Stimulated activated CD8-positive, alpha-beta memory T cell treated with anti-CD3 and anti-CD28 coated beads, Interleukin-2, amount 100 ng/mL, for 48 hours (primary cell): ENCODE measurements around the gene ATP2C2.
"Not testable (repeated sequence)": the region's sequence is repeated elsewhere in the genome, so short reads cannot be mapped to it uniquely, and the experiment has no call there.

Experiments
- DNase-seq, 2 donors: peaks; one replicate each; pipeline ENCODE4 v3.0.0-alpha.2; 2020; ENCODE audit warnings: low read depth in 2 of 2

ATP2C2 gene

DNA sequence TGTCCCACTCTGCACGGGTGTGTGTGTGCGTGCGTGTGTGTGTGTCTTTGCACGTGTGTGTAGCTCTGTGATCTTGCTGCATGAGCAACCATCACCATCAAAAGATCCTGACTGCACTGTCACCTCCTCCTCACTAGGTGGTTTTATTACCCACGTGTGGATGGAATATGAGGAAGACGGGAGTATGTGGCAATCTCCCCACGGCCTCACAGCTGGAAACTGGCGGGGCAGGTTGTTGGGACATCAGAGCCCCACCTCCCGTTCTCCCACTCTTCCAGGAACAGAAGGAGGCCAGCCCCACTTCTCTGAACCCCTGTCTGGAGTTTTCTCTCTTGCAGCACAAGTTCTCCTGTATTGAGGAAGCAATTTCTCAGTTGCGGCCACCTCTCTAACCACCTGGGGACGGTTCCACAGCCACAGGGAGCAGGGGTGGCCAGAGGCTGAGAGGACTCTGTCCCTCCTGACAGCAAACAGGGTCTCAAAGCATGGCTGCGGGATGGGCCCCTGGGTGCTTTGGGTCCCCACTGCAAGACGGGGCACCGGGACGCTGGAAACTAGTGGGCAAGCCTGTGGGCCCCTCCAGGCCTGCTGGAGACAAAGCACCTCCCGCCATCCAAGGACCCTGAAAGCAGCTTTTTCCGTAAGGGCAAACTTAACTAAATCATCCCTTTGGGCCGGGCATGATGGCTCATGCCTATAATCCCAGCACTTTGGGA is 27.9 kb upstream of the ATP2C2 start:
- DNase-seq = no peak

DNA sequence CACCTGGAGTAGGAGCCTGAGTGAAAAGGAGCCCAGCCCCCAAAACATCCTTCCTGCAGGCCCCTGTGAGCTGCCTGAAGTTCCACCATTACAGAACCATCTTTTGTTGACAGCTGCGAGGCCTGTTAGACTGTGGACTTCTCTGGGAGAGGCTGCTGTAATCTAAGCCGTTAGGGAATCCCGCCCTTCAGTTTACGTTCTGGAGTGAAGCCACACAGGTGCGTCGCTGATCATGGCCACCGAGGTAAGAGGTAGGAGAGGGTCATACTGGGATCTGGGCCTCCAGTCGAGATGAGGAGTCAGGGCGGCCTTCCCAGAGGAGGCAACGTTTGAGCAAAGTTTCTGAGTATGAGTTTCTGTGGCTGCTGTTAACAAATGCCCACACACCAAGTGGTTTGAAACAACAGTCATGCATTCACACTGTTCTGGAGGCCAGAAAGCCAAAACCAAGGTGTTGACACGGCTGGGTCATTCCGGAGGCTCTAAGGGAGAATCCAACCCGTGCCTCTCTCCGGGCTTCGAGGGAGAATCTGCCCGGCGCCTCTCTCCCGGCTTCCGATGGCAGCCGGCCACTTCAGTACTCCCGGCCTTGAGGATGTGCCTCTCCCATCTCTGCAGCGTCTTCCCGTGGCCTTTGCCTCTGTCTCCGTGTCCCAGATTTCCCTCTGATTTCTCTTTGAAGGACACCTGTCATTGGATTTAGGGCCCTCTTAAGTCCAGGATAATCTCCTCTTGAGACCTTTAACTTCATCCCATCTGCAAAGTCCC is 26.6 kb upstream of the ATP2C2 start:
- DNase-seq = no peak

DNA sequence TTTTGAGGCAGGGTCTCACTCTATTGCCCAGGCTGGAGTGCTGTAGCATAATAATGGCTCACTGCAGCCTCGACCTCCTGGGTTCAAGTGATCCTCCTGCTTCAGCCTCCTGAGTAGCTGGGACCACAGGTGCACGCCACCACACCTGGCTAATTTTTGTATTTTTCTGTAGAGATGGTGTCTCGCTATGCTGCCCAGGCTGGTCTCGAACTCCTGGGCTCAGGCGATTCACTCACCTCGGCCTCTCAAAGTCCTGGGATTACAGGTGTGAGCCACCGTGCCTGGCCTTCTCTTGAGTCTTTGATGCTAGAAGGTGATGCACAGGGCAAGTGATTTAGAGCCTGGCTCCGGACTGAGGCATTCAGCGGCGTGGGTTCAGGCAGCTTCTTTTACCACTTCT is 24.5 kb upstream of the ATP2C2 start:
- DNase-seq = not testable (repeated sequence)

DNA sequence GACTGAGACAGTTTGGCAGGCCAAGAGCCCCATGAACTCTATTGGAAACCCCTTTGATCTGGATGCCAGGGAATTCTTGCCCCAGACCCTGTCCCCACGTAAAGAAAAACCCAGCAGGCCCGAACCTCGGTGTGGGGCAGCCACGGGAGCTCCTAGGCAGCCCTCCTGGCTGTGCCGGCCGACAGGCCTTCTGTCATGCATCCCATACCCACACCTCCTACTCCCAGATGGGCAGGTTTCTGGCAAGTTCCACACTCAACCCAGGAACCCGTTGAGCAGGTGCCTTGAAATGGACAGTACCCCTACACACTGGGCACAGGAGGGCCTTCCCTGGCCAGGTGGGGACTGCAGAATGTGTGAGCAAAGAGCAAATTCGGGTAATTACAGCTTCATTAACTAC is 23.6 kb upstream of the ATP2C2 start:
- DNase-seq = no peak

DNA sequence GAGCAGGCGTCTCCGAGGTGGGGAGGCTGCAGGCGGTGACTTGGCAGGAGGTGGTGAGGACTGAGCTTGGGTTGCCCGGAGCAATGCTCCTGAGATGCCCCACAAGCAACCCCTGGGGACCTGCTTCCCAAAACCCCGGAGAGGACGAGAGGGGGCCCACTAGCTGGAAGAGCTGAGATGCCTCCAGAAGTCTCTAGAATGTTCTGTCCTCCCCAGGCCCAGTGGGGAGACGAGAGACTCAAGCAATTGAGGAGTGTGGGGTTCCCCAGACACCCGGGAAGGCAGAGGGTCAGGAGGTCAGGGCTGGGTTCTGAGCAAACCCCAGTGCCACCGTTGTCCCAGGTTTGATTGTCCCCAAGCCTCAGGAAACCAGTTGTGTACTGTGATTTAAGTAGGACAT is 21.2 kb upstream of the ATP2C2 start:
- no peak for DNase-seq

DNA sequence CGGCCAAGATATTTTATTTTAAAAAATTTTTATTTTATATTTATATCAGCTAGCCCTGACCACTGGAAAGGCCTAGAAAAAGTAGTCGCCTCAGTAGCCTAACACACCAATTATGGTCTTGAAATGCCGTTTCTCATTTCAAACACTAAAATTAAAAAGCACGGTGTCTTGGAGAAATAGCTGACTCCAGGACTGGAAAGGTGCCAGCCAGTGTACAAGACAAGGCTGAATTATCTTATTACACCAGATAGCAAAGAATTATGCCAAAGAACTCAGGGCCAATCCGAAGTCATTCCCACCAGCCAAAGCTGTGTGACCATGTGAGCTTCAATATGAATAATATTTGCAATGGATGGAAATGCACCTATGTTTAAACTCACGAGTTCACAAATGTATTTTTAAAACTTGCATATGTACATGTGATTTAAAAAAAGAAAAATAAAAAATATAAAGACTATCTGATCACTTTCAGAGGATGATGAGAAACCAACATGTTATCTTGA is 19.9 kb upstream of the ATP2C2 start:
- DNase-seq = no peak

DNA sequence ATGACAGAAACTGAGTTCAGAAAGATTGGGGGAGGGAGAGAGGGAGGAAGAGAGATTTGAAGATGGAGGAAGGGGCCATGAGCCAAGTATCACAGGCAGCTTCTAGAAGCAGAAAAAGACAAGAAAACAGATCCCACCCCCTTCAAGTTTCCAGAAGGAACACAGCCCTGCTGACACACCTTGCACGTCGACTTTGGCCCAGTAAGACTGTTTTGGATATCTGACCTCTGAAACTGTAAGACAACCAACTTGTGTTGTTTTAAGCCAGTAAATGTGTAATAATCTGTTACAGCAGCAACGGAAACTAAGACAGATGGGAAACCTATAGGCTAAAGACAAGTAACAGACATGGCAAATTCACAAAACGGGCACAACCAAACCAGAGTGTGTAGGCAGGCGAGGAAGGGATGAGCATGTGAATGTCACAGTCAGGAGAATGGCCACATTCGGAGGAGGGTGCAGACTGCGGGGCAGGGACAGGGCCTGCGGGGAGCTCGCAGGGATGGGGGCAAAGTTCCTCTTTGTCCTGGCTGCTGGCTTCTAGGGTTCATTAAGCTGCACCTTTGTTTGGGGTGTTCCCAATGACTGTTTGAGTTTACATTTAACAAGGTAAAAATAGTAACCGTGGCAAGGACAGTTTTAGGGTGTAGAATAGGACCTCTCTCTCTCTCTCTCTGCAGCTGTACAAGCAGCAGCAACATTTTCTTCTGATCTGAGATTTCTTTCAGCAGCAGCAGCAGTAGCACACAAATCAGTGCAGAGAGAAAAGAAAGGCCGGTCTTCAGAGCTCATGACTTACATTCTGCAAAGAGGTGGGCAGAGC is 18.3 kb upstream of the ATP2C2 start:
- no peak for DNase-seq

DNA sequence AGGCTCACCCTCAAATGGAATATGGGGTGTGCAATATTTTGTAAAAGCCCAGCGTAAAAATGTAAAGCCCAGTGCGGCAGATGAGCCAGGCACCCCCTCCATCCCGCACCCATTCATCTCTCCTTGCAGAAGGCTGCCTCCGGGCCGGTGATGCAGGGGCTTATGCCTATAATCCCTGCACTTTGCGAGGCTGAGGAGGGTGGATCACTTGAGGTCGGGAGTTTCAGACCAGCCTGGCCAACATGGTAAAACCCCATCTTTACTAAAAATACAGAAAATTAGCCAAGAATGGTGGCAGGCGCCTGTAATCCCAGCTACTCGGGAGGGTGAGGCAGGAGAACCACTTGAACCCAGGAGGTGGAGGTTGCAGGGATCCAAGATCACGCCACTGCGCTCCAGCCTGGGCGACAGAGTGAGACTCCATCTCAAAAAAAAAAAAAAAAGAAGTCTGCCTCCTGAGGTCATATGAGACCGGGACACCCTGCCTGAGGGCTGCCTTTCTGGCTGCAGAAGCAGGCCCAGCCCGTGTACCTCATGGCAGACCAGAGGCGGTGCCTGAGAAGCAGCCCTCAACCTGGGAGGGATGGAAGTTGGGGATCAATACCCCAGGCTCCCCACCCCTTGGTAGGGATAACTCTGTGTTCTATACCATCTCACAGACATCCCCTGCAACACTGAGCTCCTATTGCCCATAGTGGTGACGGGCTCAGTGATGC is 17.5 kb upstream of the ATP2C2 start:
- no peak for DNase-seq

DNA sequence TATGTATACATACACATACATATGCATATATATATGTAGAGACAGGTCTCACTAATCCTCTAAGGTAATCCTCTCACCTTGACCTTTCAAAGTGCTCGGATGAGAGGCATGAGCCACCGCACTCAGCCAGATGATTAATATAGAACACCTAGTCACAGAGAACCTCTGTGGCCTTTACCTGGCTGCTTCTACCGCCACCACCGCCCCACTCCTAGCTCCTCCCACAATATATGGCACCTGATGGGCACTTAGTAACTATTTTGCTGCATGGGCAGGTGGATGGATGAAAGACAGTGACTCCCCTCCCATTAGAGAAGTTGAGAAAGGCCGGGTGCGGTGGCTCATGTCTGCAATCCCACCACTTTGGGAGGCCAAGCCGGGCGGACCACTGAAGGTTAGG is 16.7 kb upstream of the ATP2C2 start:
- DNase-seq = no peak

DNA sequence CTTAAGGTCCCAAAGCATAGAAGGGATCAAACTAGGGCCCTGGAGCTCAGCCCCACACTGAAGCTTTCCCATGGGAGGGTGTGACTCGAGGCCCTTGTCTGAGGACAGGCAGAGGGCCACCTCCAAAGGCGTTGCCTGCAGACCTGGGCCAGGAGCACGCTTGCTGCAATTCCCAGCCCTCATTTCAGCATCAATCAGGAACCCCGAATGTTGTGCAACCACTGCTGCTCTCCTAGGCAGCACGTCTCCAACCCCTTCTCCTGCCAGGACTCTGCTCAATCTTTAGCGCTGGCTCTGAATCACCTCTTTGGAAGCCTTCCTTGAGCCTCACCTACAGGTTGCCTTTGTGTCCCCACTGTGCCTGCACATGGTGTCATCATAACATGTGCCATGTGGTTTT is 14.0 kb upstream of the ATP2C2 start:
- DNase-seq = no peak

DNA sequence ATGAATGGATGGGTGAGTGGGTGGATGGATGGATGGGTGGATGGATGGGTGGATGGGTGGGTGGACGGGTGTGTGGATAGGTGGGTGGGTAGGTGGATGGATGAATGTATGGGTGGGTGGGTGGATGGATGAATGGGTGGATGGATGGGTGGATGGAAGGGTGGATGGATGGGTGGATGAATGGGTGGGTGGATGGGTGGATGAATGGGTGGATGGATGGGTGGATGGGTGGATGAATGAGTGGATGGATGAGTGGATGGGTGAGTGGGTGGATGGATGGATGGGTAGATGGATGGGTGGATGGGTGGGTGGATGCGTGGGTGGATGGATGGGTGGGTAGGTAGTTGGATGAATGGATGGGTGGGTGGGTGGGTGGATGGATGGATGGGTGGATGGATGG is 13.2 kb upstream of the ATP2C2 start:
- DNase-seq = no peak

DNA sequence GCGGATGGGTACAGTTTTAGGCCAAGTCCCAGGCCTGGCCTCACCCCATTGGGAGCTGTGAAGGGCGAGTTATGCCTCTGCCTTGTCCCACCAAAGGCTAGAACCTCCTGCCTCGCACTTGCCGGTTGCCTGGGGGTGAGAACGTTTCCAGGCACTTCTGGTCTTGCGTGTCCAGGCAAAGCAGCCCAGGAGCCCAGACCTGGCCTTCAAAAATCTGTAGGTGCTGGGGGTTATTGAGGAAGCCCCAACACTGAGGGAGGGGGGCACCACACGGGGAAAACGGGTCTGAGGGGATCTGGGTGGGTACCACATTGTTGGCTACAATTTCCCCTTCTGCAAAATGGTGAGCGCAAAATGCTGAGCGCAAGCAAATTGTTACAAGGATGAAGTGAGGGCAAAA is 12.2 kb upstream of the ATP2C2 start:
- DNase-seq = no peak

DNA sequence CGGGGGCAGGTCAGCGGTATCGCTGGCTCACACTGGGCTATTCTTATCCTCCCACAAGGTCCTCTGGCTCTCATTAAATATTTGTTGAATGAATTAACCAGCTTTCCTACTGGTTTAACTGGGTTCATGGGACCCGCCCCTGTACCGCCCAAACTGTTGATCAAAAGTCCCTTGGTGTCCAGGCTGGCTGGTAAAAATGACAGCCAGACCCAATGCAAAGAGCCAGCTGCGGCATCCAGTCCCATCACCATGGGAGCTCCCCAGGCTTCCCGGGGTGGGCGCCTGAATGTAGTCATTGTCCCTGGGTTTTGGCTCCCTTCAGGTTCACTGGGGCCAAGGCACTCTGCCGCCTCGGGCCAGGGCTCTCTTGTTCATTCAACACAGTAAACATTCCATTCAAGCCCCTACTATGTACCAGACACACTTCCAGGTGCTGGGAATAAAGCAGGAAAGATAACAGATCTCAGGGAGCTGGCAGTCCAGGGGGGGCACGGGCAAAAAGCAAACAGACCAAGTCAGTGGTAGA is 11.7 kb upstream of the ATP2C2 start:
- DNase-seq = no peak

DNA sequence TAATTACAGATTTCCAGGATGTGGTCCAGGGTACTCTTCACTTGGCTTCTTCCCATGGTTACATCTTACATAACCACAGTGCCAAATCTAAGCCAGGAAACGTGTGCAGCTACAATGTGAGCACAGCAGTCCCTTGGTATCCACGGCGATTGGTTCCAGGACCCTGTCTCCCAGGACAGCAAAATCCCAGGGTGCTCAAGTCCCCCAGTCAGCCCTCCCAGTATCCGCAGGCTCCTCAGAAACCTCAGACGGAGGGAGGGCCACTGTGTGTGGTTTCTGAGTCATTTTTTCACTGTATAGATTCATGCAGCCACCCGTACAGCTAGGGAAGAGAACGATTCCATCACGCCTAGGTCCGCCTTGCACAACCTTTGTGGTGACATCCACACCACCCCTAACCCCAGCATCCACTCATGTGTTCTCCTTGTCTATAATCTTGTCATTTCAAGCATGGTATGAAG is 11.1 kb upstream of the ATP2C2 start:
- peak in 1 of 2 donors; percentile 3 for DNase-seq

DNA sequence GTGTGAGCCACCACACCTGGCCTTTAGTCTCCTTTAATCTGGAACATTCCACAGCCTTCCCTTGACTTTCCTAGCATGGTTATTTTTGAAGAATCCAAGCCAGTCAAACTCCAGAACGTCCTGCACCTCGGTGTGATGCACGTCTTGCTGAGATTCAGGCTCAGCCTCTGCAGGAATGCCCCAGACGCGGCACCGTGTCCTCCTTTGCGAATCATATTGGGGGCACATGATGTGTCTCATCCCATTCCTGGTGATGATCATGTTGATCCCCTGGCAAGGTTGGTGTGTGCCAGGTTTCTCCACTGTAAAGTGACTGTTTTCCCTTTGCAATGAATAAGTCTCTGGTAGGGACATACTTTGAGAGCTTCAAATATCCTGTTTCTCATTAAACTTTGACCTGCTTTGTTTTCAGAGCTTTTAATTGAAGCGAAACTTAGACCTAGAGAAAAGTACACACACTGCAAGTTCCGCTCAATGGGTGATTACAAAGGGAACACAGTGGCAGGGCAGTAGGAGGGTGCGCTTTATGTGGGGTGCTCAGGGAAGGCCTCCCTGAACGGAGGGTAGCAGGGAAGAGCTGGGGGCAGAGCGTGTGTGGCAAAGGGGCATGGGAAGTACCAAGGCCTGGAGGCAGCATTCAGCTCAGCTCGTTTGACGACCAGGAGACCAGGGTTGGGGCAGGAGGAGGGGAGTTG is 9.6 kb upstream of the ATP2C2 start:
- DNase-seq = no peak

DNA sequence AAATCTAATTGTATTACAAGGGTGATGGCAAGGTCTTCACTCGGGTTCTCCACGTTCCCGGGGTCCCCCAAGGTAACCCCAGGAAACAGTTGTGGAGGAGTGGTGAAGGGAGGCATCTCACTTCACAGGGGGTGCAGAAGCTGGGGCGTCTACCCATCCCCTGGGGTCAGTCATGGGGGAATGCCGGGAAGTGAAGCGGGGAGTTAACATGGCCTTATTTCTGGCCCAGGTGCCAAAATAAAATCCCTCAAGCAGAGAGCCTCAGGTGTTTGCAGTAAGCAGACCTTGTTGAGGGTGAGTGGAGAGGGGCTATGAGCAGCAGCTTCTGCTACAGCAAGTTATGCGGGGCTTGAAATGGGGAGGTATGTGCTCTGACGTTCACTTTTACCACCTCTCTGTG is 9.0 kb upstream of the ATP2C2 start:
- DNase-seq = no peak

DNA sequence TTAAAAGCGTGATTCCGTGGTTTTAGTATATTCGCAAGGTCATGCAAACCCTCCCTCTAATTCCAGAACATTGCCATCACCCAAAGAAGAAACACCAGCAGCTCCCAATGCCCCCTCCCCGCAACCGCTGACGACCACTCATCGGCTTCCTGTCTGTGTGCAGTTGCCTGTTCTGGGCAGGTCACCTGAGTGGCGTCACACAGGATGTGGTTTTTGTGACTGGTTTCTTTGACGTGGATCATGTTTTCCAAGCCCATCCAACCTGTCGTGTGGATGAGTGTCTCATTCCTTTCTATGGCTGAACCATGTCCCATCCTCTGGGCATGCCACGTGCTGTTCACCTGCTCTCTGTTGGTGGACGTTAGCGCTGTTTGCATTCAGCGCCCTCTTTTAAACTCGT is 8.2 kb upstream of the ATP2C2 start:
- DNase-seq = peak; percentile 20 to 28

DNA sequence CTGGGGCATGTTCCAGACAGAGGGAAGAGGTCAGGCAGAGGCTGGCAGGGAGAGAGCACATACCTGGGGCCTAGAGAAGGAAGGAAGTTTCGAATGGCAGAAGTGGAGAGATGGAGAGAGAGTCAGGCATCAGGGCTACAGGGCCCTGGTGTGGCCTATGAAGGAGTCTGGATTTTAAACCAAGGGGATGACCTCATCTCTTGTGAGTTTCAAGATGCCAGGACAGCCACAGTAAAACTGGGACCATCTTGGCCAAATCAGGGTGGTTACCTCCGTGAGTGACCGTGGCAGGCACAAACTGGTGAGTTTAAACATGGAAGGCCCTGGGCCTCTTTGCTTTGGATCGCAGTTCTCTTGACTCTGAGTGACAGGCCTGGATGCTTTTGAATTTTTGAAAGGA is 7.6 kb upstream of the ATP2C2 start:
- DNase-seq = no peak

DNA sequence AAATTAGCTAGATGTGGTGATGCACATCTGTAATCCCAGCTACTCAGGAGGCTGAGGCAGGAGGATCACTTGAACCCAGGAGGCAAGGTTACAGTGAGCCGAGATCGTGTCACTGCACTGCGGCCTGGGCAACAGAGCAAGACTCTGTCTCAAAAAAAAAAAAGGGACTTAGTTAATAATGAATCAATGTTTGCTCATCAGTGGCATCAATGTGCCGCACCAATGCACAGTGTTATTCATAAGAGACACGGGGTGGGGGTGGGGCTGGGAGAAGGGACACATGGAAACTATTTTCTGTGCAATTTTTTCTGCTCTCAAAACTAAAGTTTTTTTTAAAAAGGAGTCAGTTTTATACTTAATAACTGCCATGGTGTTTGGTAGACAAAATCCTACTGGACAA is 6.8 kb upstream of the ATP2C2 start:
- DNase-seq = no peak

DNA sequence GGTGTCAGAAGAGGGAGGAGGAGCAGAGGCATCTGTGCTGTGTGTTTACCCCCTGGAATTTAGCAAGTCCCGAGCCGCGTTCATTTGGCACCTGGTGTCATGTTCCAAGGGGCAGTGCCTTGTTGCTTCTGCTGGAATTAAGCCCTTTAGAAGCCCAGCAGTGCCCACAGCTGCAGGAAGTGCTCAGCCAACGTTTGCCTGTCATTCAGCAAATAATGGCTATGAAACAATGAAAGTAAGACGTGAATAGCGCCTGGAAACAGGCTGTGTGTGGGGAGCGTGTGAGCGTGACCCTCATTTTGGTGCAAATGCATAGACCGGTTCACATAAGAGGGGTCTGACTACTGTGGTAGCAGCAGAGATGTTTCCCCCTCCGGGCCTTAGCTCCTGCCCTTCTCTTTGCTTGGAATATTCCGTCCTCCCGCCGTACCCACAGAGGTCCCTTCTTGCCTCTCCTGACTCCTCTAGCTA is 5.8 kb upstream of the ATP2C2 start:
- no peak for DNase-seq

DNA sequence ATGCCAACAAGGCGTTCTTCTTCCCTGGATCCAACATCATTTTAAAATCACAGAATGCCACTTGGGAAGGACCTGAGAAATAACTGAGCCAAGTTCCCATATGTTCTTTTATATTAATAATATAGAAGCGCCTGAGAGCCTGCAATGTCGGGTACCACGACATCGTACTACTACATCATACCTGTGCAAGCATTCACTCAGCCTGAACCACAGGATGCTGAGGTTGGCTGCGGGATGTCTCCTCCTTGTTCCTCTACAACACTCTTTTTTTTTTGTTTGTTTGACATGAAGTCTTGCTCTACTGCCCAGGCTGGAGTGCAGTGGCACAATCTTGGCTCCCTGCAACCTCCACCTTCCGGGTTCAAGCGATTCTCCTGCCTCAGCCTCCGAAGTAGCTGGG is 2.1 kb upstream of the ATP2C2 start:
- DNase-seq = no peak
